Loucy (cell line): ENCODE measurements around the gene PCDHGB7.

ENCODE experiments used
- EZH2phosphoT487 ChIP-seq: fragments of 200-600 bp; IDR thresholded peaks from 2 replicates; pipeline ENCODE4 v1.6.1; 2018; ENCODE audit warnings: antibody characterized with exemption, mild to moderate bottlenecking, moderate library complexity, borderline replicate concordance
- TF ChIP-seq, protein P1 (sequence below): fragments of 200-600 bp; sonication (generic); conservative IDR thresholded peaks from 2 replicates; pipeline ENCODE4 v1.5.1; 2014; ENCODE audit warnings: mild to moderate bottlenecking, antibody characterized with exemption, low read length

DNA sequence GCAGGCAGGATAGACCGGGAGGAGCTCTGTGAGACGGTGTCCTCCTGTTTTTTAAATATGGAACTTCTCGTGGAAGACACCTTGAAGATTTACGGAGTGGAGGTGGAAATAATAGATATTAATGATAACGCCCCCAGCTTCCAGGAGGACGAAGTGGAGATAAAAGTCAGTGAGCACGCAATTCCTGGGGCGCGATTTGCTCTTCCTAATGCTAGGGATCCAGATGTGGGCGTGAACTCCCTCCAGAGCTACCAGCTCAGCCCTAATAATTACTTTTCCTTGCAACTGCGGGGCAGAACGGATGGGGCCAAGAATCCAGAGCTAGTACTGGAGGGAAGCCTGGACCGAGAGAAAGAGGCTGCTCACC lies 4.0 kb downstream of the PCDHGB7 start:
- TF ChIP-seq, protein P1, sequence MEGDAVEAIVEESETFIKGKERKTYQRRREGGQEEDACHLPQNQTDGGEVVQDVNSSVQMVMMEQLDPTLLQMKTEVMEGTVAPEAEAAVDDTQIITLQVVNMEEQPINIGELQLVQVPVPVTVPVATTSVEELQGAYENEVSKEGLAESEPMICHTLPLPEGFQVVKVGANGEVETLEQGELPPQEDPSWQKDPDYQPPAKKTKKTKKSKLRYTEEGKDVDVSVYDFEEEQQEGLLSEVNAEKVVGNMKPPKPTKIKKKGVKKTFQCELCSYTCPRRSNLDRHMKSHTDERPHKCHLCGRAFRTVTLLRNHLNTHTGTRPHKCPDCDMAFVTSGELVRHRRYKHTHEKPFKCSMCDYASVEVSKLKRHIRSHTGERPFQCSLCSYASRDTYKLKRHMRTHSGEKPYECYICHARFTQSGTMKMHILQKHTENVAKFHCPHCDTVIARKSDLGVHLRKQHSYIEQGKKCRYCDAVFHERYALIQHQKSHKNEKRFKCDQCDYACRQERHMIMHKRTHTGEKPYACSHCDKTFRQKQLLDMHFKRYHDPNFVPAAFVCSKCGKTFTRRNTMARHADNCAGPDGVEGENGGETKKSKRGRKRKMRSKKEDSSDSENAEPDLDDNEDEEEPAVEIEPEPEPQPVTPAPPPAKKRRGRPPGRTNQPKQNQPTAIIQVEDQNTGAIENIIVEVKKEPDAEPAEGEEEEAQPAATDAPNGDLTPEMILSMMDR: no peak
- TF ChIP-seq EZH2phosphoT487: no peak
